AG09309 (cell line): Measurements from ENCODE around the gene GABARAP.

Source experiments
- DNase-seq: peaks from one replicate; pipeline ENCODE4 v3.0.0-alpha.2; 2010; ENCODE audit warnings: low read depth
- H3K4me3 ChIP-seq: 2 replicates; pipeline ENCODE4 v1.5.1; 2011; ENCODE audit warnings: mild to moderate bottlenecking, low read depth, low read length, moderate library complexity; ENCODE audit not compliant: control insufficient read depth
- CTCF ChIP-seq: IDR thresholded peaks from 2 replicates; pipeline ENCODE4 v1.5.1; 2011; ENCODE audit warnings: mild to moderate bottlenecking, low read depth, low read length, inconsistent platforms; ENCODE audit not compliant: insufficient read depth, control insufficient read depth; ENCODE audit errors: missing control alignments

The GABARAP gene

GRCh38 chr17:7218758-7219157 is 23.5 kb downstream of the GABARAP start:
- H3K4me3 ChIP-seq: no peak overlapping the region
- TF ChIP-seq CTCF: no peak
- DNase-seq: no peak

DNA sequence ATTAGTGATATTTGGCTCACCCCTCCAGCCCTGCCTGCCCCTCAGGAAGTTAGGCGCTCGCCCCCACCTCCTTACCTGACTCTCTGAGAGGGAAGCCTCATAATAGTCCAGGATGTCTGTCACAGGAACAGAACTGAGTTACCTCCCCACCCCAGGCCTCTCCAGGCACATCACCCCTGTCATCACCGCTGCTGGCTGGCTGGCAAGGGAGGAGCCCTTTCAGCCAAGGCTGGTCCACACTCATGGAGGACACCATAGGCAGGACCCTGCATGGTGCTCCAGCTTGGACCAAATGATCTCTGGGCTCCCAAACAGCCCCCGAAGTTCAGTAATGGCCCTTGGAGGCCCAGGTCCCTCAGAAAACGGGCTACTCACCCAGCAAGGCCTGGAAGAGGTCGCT is 24.1 kb downstream of the GABARAP start:
- DNase-seq: no peak
- no peak overlapping the region for H3K4me3 ChIP-seq
- no peak for TF ChIP-seq CTCF

- no peak for TF ChIP-seq CTCF
- peak overlapping the region; percentile 80 for H3K4me3 ChIP-seq
- no peak for DNase-seq
Observed at GRCh38 chr17:7217113-7217987, 24.9 kb downstream of the GABARAP start.

GRCh38 chr17:7216242-7217112 is 25.8 kb downstream of the GABARAP start:
- no peak for DNase-seq
- TF ChIP-seq CTCF: no peak
- peak overlapping the region; percentile 80 for H3K4me3 ChIP-seq

GRCh38 chr17:7215652-7216180 is 26.5 kb downstream of the GABARAP start:
- TF ChIP-seq CTCF: no peak
- no peak for DNase-seq
- H3K4me3 ChIP-seq: peak overlapping the region; percentile 80

- DNase-seq: no peak
- H3K4me3 ChIP-seq: peak overlapping the region; percentile 65
- TF ChIP-seq CTCF: no peak
Observed at GRCh38 chr17:7215136-7215638, 27.1 kb downstream of the GABARAP start.
